Measurements from ENCODE around the gene ONECUT3. TPM values are rescaled to one million over a fixed set of nuclear protein-coding genes. Genes with fewer than 3 reads are reported as not detected.
"Not testable (repeated sequence)": the region's sequence is repeated elsewhere in the genome, so short reads cannot be mapped to it uniquely, and the experiment has no call there.

Gene ONECUT3
- total RNA-seq, 2 donors from 2014 or later, result 0.42 TPM; not detected in 1

- Histone ChIP-seq H3K4me1 (ENCODE audit: control insufficient read depth in 1 of 2, low read depth in 2 of 2) (no peaks in the 10 kb centered on the region), H3K9me3 (no peaks in the 10 kb centered on the region), H3K36me3 (no peaks in the 10 kb centered on the region), H3K27me3 (replicated peaks; ENCODE audit: insufficient read depth) (no peaks in the 10 kb centered on the region), H3K27ac (no peak overlapping the region), H3K4me3 (no peak overlapping the region)
- DNase-seq (ENCODE audit: low spot score) (no peak), ATAC-seq (ENCODE audit: insufficient number of reproducible peaks, low FRiP score, low read depth) (no peak)
- no peak for TF ChIP-seq CTCF (IDR thresholded peaks at IDR 0.05)
These were observed 41.3 kb downstream of the ONECUT3 start for GRCh38 chr19:1794424-1795172.

DNA sequence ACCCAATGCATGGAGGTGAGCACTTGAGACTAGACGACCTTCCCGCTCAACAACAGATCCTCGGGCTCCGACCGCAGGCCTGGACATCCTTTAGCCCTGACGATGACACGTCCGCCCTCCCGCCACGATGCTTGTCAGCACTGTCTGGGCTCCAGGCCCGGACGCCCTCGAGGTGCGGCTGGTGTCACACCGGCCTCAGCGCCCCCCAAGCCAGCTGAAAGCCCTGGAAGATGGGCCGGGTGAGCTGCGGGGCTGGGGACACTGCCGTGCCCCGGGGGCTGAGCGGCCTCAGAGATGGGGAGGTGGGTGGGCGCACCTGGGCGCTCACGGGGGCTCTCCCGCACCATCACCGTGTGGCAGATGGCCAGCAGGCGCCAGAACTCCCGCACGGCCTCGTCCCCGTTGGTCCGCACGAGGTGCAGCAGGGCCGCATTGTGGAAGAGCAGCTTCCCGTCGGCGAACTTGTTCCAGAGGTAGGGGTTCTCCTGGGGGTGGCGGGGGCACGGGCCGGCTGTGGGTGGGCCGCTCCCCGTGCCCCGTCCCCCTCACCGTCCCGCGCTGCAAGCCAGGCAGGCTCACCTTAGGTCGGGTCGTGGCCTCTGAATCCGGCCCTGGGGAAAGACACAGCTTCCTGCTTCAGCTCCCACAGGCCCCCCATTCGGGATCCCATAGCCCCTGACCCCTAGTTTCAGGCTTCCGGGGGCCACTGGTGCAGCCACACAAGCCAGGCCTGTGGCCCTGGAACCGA lies 43.3 kb downstream of the ONECUT3 start:
- H3K9me3 ChIP-seq, result no peaks in the 10 kb centered on the region
- TF ChIP-seq CTCF (IDR thresholded peaks at IDR 0.05), result no peak
- H3K4me1 ChIP-seq (ENCODE audit: control insufficient read depth in 1 of 2, low read depth in 2 of 2), result no peaks in the 10 kb centered on the region
- ATAC-seq (ENCODE audit: insufficient number of reproducible peaks, low FRiP score, low read depth) (no peak), DNase-seq (ENCODE audit: low spot score) (no peak)
- no peaks in the 10 kb centered on the region for H3K36me3 ChIP-seq
- H3K27me3 ChIP-seq (replicated peaks; ENCODE audit: insufficient read depth), result no peaks in the 10 kb centered on the region
- H3K27ac ChIP-seq, result no peak overlapping the region
- no peak overlapping the region for H3K4me3 ChIP-seq

DNA sequence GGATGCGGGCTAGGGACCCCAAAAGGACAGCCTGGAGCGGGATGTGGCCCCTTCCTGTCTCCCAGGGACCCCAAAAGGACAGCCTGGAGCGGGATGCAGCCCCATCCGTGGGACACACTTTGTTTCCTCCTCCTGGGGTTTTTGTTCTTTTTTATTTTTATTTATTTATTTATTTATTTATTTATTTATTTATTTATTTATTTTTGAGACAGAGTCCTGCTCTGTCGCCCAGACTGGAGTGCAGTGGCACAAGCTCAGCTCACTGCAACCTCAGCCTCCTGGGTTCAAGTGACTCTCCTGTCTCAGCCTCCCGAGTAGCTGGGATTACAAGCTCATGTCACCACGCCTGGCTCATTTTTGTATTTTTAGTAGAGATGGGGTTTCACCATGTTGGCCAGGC lies 44.0 kb downstream of the ONECUT3 start:
- H3K4me1 ChIP-seq (ENCODE audit: control insufficient read depth in 1 of 2, low read depth in 2 of 2); H3K4me3 ChIP-seq; H3K27ac ChIP-seq; ATAC-seq (ENCODE audit: insufficient number of reproducible peaks, low FRiP score, low read depth); H3K36me3 ChIP-seq; DNase-seq (ENCODE audit: low spot score); H3K9me3 ChIP-seq; H3K27me3 ChIP-seq (replicated peaks; ENCODE audit: insufficient read depth): not testable (repeated sequence)

GRCh38 chr19:1799695-1800342 lies 46.5 kb downstream of the ONECUT3 start:
- no peak for TF ChIP-seq CTCF (IDR thresholded peaks at IDR 0.05)

DNA sequence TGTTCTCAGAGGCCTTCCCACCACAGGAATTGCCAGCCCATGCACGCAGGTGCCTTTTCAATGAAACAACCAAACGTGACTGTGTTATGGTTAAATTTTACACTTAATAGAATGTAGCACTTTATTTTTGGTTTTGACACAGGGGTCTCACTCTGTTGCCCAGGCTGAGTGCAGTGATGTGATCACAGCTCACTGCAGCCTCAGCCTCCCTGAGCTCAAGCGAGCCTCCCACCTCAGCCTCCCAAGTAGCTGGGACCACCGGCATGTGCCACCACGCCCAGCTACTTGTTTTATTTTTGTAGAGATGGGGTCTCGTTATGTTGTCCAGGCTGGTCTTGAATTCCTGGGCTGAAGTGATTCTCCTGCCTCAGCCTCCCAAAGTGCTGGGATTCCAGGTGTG lies 51.6 kb downstream of the ONECUT3 start:
- Histone ChIP-seq H3K9me3 (no peaks in the 10 kb centered on the region), H3K4me3 (no peak overlapping the region), H3K36me3 (no peaks in the 10 kb centered on the region), H3K27ac (no peak overlapping the region), H3K4me1 (ENCODE audit: control insufficient read depth in 1 of 2, low read depth in 2 of 2) (no peaks in the 10 kb centered on the region), H3K27me3 (replicated peaks; ENCODE audit: insufficient read depth) (no peaks in the 10 kb centered on the region)
- no peak for TF ChIP-seq CTCF (IDR thresholded peaks at IDR 0.05)
- DNase-seq (ENCODE audit: low spot score) (no peak), ATAC-seq (ENCODE audit: insufficient number of reproducible peaks, low FRiP score, low read depth) (no peak)

More at GRCh38 chr19:1799695-1800342, 46.5 kb downstream of the ONECUT3 start:
- DNase-seq (ENCODE audit: low spot score), result no peak
- Histone ChIP-seq H3K36me3 (no peaks in the 10 kb centered on the region), H3K27ac (no peak overlapping the region), H3K4me1 (ENCODE audit: control insufficient read depth in 1 of 2, low read depth in 2 of 2) (no peaks in the 10 kb centered on the region), H3K4me3 (no peak overlapping the region), H3K9me3 (no peaks in the 10 kb centered on the region), H3K27me3 (replicated peaks; ENCODE audit: insufficient read depth) (no peaks in the 10 kb centered on the region)
- ATAC-seq (ENCODE audit: insufficient number of reproducible peaks, low FRiP score, low read depth), result no peak
